GM19467 (cell line): ENCODE results near the gene SCNN1G.
"Not testable (repeated sequence)": the region's sequence is repeated elsewhere in the genome, so short reads cannot be mapped to it uniquely, and the experiment has no call there.

Source experiments
- ATAC-seq: cut with Tn5 transposase; IDR thresholded peaks from one replicate; pipeline ENCODE4 v1.9.1; 2021; ENCODE audit warnings: mild to moderate bottlenecking, moderate library complexity; ENCODE audit not compliant: unreplicated experiment

The SCNN1G gene, protein sequence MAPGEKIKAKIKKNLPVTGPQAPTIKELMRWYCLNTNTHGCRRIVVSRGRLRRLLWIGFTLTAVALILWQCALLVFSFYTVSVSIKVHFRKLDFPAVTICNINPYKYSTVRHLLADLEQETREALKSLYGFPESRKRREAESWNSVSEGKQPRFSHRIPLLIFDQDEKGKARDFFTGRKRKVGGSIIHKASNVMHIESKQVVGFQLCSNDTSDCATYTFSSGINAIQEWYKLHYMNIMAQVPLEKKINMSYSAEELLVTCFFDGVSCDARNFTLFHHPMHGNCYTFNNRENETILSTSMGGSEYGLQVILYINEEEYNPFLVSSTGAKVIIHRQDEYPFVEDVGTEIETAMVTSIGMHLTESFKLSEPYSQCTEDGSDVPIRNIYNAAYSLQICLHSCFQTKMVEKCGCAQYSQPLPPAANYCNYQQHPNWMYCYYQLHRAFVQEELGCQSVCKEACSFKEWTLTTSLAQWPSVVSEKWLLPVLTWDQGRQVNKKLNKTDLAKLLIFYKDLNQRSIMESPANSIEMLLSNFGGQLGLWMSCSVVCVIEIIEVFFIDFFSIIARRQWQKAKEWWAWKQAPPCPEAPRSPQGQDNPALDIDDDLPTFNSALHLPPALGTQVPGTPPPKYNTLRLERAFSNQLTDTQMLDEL

DNA sequence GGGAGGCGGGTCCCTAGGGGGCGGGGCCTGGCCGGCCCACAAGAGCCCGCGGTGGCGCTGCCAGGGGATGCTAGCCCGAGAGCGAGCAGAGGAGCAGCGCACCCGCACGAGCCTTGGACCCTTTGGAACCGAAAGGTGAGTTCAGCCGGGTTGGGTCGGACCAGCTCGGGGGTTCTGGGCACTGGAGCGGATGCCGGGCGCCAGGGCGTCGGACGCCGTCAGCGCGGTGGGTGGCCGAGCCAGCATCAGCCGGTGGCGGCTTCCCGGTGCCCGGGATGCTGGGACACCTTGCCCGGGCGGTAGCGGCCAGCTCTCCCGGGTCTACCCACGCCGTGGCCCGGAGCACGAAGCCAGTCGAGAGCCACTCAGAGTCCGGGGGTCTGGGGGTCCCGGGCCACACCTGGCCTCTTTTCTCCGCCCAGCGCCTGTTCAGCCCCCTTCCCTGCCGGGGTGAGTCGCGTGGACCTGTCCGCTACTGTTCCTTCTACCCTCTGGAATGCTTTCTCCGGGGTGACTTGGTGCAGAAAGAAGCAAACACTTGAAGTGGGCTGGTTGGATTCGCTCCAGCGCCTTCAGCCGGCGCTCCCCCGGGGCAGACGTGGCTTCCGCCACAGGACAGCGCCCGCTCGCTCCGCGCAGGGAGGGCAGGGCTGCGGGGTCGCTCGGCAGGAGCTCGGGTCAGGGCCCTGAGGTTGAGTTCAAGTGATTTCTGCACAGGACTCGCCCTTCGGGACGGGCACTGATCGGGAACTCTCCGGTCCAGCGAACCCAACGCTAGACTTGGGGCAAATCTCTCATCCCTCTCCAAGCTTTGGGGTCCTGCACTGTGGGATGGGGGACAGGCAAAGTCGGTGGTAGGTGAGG, at the start of gene SCNN1G:
Gene SCNN1G, plus strand, starts transcription at position 67 of the 864 bp plus-strand sequence. CDS start 3,527 bp downstream, outside the sequence.
- ATAC-seq, result no peak

DNA sequence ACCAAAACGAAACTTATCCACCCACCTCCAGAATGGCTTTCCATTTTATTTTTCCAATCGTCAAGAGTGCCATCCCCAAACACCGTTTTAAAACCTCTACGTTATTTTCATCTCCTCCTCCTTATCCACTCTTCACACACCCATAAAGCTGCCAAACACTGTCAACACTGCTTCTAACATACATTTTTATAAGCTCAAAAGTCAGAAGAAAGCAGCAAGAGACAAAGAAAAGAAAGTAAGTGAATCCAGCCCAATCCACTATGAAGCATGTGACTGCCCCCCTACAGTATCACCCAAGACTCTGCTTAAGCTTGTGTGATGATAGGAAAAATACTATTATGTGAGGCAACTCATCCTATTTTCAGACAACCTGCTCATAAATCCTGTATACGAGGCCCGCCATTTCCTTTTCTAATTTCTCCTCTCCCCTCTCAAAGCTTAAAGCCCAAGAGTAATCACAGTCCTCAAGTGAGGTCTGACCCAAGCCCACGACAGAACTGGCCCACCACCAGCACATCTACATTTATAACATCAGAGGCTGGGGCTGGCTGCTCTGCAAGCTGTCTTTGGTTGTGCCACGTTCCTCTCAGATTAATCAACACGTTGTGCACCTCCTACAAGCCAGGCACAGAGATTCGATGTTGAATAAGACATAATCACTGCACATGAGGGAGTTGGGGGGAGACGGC, 49.6 kb upstream of the SCNN1G start:
- no peak for ATAC-seq

DNA sequence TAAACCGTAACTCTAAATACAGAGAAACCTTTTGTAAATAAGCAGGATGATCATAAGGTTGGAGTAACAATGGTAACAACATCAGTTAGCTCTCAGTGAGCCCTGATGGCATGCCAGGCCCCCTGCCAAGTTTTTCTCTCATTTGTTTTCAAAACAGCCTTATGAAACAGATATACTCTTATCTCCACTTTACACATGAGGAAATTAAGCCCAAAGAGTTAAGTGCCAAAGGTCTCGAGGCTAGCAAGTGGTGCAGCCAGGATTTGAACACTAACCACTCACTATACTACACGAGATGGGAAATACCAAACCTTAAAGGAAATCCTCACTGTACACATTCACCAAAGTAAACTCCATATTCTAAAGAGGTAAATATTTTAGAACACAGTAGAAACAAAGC, 48.3 kb upstream of the SCNN1G start:
- ATAC-seq, result no peak

DNA sequence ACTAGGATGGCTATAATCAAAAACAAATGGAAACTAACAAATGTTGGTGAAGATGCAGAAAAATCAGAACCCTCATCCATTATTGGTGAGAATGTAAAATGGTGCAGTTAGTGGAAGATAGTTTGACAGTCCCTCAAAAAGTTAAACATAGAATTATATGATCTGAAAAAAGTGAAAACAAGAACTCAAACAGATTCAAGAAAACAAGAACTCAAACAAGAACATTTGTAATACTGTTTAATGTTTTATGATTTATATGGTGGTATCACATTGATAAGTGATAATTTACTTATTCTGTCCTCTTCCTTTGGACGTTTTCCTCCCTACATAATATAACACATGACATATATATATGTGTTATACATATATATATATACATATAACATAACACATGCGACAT, 45.3 kb upstream of the SCNN1G start:
- ATAC-seq, result no peak

DNA sequence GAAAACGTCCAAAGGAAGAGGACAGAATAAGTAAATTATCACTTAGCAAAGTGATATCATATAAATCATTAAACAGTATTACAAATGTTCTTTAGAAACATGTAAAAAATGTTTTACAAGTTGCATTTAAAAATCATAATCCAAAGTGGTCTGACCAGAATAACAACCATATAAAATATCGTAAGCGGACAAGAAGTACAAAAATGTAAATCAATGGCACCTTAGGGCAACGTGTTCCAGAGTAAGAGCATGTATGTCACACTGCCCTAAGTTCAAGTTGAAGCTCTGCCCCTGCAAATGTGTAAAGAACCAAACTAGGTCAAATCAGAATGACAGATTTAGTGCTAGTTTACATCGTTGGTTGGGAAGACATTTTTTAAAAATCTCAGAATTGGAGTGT, 44.7 kb upstream of the SCNN1G start:
- ATAC-seq, result no peak

DNA sequence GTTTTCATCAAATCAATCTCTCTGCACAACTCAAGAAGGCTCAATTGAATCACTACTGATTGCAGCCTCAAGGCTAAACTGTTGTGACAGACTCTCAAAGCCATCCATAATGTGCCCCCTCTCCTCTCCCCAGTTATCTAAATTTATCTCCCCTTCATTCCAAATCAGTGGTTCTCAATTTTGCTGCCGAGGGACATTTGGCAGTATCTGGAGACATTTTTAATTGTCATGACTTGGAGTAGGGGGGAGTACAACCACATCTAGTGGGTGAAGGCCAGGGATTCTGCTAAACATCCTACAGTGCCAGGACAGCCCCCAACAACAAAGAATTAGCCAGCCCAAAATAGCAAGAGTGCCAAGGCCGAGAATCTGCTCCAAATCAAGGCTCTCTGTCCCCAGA, 42.4 kb upstream of the SCNN1G start:
- no peak for ATAC-seq

DNA sequence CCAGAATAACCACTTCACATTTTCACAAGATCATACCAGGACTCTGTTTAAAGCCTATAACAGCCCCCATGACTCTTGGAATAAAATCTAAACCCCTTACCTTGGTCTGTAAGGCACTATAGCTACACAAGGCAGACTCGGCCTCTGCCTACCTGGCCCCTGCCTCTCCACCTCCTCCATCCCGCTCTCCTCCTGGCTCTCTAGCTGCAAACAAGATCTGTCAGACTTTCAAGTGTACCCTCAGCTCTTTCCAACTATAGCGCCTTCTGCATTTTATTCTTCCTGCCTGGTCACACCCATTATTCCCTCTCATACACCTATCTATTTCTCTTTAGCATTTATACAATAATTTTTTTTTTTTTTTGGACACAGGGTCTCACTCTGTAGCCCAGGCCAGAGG, 41.5 kb upstream of the SCNN1G start:
- no peak for ATAC-seq

DNA sequence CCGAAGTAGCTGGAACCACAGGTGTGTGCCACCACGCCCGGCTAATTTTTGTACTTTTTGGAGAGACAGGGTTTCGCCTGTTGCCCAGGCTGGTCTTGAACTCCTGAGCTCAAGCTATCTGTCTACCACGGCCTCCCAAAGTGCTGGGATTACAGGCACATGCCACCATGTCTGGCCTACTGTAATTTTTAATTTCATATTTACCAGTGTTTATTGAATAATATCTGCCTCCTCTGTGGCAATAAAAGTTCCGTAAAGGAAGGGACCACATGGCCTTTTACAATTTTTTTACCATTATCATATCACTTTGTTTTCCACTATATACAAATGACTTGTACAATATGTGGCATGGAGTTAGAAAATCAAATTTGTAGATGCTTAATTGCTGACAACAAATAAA, 41.0 kb upstream of the SCNN1G start:
- ATAC-seq, result no peak

DNA sequence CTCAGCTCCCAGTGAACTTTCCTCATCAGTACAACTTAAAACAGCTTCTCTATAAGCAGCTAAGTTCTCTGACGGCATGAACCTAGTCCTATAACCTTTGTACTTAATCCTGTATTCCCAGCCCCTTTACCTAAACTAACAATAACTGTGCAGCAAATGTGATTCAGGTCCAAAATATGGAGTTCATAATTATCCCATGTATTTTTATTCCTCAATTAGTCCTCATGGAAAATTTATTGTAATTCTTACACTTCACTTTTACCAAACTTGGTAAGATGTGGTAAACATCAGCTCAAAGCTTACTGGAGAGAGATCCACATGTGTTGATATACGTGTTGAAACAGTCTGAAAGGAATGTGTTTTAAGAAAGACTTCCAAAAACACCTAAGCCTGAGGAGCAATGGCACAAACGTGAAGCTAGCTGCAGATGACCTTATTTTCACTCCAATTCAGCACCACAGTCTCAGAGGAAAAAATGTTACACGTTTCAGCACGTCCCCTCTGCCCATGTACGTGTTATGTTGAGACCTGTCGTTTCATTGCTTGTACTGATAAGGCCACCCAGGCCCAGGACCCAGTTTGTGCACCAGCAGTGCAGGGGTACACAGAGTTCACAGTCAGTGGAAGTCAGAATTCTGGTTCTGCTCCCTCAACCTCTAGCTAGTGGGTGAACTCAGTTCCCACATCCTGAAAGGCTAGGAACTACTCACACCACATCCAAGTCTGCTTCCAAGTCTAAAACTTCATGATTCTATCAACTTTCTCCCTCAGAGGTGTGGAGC, 40.4 kb upstream of the SCNN1G start:
- no peak for ATAC-seq

DNA sequence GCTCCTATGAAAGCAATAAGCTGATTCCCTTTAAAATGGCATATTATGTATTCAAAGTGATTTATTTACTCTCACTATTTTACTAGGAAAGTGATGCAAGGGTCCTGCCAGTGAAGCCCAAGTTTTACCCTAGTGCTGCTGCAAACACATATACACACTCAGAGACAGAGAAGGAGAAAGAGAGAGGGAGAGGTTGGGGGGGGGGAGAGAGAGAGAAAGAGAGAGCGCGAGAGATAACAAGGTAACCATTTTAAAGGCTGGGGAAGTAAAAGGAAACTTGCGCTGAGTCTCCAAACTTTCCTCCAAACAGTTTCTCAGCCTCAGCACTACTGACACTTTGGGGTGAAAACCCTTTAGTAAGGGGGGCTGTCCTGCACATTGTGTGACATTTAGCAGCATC, 39.2 kb upstream of the SCNN1G start:
- no peak for ATAC-seq

DNA sequence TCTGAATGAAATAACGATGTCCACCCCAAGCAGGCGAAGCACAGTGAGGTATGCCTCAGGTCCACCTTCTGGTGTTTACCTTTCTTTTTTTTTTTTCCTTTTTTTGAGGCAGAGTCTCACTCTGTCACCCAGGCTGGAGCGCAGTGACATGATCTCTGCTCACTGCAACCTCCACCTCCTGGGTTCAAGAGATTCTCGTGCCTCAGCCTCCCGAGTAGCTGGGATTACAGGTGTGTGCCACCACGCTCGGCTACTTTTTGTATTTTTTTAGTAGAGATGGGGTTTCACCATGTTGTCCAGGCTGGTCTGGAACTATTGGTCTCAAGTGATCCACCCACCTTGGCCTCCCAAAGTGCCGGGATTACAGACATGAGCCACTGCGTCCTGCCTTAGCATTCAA, 38.2 kb upstream of the SCNN1G start:
- not testable (repeated sequence) for ATAC-seq

DNA sequence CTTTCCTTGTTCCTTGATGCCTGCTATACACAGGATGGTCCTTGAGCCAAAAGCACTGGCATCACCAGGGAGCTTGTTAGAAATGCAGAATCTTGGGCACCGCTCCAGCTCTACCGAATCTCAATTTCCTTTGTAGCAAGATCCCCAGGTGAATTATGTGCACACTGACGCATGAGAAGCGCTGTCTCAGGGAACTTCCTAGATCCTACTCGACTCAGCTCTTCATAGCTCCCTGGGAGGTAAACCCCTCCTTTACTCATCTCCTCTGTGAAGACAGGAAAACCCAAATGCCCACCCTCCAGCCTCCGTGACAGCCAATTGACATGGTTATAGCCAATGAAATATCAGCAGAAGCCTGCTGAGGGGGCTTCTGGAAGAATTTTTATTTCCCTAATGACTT, 37.4 kb upstream of the SCNN1G start:
- no peak for ATAC-seq

DNA sequence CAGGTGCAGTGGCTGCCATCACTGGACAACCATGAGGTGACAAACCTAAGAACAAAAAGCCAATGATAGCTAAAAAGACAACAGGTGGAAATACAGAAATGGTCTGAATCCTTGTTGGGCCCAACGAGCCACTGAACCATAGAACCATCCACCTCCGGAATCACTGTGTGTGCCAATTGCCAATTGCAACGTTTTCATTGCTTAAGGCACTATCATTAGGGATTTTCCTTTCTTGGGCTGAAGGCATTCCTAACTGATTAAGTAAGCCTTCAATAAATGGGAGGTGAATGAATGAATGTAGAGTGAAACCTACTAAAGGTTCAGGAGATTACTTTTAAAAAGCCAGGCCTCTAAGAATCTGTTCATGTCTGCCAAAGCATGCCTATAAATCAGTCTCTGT, 36.9 kb upstream of the SCNN1G start:
- ATAC-seq, result no peak

DNA sequence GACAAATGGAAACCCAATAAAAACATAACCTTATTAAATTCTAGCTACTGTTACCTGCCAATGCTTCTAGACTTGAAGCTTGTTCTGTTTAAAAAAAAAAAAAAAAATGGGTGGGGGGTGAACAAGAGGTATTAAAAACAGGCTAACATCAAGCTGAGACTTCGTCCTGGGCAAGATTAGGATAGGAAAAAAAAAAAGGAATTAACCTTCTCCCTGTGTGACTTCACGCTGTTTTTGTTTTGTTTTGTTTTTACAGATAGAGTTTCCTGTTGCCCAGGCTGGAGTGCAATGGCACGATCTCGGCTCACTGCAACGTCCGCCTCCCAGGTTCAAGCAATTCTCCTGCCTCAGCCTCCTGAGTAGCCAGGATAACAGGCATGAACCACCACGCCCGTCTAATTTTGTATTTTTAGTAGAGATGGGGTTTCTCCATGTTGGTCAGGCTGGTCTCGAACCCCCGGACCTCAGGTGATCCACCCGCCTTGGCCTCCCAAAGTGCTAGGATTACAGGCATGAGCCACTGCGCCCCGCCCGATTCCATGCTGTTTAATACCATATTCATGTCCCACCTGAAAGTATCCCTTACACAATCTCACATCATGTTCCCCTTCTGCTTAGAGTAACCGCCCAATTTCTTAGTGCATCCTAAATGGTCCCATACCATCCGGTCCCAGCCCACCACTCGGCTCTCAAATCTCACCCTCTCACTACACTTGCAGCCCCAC, 35.5 kb upstream of the SCNN1G start:
- ATAC-seq, result no peak

DNA sequence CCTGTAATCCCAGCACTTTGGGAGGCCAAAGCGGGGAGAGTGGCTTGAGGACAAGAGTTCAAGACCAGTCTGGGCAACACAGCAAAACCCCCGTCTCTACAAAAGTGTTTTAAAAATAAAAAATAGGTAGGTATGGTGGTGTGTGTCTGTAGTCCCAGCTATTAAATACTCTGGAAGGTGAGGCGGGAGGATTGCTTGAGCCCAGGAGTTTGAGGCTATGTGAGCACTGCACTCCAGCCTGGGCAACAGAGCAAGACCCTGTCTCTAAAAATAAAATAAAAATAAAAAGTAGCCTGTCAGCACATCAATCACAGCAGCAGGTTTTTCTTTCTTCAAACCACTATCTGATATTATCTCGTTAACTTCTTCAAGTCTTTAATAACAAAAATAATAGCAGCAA, 34.9 kb upstream of the SCNN1G start:
- no peak for ATAC-seq

DNA sequence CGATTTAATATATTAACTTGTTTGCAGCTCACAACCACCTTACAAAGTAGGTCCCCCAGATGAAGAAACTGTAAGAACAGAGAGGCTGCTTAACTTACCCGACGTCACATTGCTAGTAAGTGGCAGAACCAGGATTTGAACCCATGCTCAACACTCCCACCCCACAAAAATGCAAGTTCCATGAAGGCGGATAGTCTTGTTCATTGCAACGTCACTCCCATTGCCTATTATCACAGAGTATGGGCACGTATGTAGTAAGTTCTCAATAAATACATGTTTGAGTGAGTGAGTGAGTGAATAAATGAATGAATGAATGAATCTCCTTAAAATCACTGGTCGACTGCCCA, 34.4 kb upstream of the SCNN1G start:
- no peak for ATAC-seq

DNA sequence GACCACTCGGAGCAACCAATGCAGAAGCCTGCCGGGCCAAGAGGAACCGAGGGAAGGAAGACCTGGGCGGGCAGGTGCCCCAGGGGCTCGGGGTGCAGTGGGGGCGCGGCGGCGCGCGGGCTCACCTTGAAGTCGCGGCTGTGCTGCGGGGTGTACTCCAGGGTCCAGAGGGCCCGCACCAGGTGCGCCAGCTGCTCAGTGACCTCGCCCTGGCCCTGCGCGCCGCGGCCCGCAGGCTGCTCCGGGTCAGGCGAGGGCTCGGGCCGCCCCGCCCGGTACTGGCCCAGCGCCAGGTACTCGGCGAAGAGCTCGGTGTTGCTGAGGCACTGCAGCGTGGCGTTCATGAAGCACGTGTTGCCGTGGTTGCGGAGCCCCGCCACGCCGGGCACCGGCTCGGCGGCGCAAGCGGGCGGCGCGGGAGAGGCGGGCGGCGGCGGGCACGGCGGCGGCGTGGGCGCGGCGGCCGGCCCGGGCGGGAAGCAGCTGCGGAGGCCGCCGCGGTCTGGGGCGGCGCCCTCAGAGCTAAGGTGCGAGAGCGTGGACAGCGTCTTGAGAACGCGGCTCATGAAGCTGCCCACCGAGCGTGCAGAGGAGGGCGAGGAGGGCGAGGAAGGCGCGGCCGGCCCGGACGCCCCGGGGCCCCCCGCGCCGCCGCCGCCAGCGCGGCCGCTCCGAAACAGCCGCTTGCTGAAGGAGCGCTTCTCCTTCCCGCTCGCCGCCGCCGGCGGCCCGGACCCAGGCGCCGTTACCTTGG, 33.9 kb upstream of the SCNN1G start:
- ATAC-seq, result peak; percentile 31

DNA sequence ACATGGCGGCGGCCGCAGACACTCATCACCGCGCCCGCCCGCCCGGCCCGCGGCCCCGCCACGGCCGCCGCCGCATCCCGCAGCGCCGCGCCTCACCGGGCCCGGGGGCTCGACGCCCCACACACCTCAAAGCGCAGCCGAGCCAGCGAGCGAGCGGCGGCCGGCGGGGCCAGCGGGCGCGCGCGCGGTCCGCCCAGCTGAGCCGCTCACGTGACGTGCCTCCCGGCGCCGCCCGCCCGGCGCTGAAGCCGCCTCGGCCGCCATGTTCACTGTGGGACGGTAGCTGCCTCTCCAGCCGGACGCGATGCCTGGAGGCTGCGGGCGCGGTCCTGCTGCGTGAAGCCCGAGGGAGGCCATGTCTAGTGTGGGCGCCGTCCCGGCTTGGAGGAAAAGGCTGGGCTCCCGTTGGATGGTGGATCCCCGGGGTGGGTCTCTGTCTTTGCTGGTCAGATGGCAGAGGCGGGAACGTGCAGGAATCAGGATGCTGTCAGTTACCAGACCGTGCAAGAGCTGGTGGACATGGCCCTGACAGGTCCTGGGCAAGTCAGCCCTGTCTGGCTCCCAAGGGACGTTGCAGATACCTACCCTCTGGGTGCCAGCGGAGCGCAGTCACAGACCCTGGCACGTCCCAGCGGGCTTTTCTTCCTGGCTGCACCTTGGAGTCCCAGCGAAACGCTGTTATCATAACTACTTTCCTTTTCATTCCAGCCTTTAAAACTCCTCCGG, 33.1 kb upstream of the SCNN1G start, which contains the start of gene USP31:
Gene USP31, minus strand, starts transcription at position 186 of the 726 bp plus-strand sequence. Its CDS starts 182 bp downstream, at position 4.
- peak; percentile 94 for ATAC-seq
